Measurements from ENCODE around the gene REEP6. TPM values are rescaled to one million over a fixed set of nuclear protein-coding genes. Genes with fewer than 3 reads are reported as not detected.

Gene REEP6
- total RNA-seq, 1 donor from 2014 or later, result 21.5 TPM

- no peak for TF ChIP-seq CTCF (IDR thresholded peaks at IDR 0.05; ENCODE audit: partially characterized antibody, unreplicated experiment)
- Mint-ChIP-seq H3K9me3 (ENCODE audit: unreplicated experiment) (peaks cover 13% of the 10 kb centered on the region), H3K27me3 (ENCODE audit: unreplicated experiment) (peaks cover 13% of the 10 kb centered on the region), H3K27ac (ENCODE audit: unreplicated experiment) (no peak overlapping the region), H3K4me1 (ENCODE audit: low read depth, unreplicated experiment) (no peaks in the 10 kb centered on the region), H3K36me3 (ENCODE audit: unreplicated experiment) (no peaks in the 10 kb centered on the region), H3K4me3 (ENCODE audit: unreplicated experiment) (peak overlapping the region; percentile 25)
- DNase-seq, result no peak
These were observed 18.8 kb downstream of the REEP6 start for GRCh38 chr19:1509602-1510441.

- H3K27me3 Mint-ChIP-seq (ENCODE audit: unreplicated experiment), result peaks cover 9% of the 10 kb centered on the region
These were observed 19.4 kb downstream of the REEP6 start for GRCh38 chr19:1510442-1510806.

GRCh38 chr19:1510807-1511206, 19.8 kb downstream of the REEP6 start:
- no peaks in the 10 kb centered on the region for H3K36me3 Mint-ChIP-seq (ENCODE audit: unreplicated experiment)
- peaks cover 7% of the 10 kb centered on the region for H3K27me3 Mint-ChIP-seq (ENCODE audit: unreplicated experiment)
- no peaks in the 10 kb centered on the region for H3K4me1 Mint-ChIP-seq (ENCODE audit: low read depth, unreplicated experiment)
- H3K27ac Mint-ChIP-seq (ENCODE audit: unreplicated experiment), result no peak overlapping the region
- DNase-seq, result no peak
- TF ChIP-seq CTCF (IDR thresholded peaks at IDR 0.05; ENCODE audit: partially characterized antibody, unreplicated experiment), result no peak
- peaks cover 9% of the 10 kb centered on the region for H3K9me3 Mint-ChIP-seq (ENCODE audit: unreplicated experiment)
- H3K4me3 Mint-ChIP-seq (ENCODE audit: unreplicated experiment), result no peak overlapping the region

More at GRCh38 chr19:1510442-1510806, 19.4 kb downstream of the REEP6 start:
- Mint-ChIP-seq H3K9me3 (ENCODE audit: unreplicated experiment) (peaks cover 9% of the 10 kb centered on the region), H3K36me3 (ENCODE audit: unreplicated experiment) (no peaks in the 10 kb centered on the region), H3K27ac (ENCODE audit: unreplicated experiment) (no peak overlapping the region), H3K4me3 (ENCODE audit: unreplicated experiment) (no peak overlapping the region), H3K4me1 (ENCODE audit: low read depth, unreplicated experiment) (no peaks in the 10 kb centered on the region)
- TF ChIP-seq CTCF (IDR thresholded peaks at IDR 0.05; ENCODE audit: partially characterized antibody, unreplicated experiment), result no peak
- DNase-seq, result no peak

GRCh38 chr19:1511318-1512317, 20.6 kb downstream of the REEP6 start:
- no peak overlapping the region for H3K27ac Mint-ChIP-seq (ENCODE audit: unreplicated experiment)
- no peaks in the 10 kb centered on the region for H3K36me3 Mint-ChIP-seq (ENCODE audit: unreplicated experiment)
- H3K4me1 Mint-ChIP-seq (ENCODE audit: low read depth, unreplicated experiment), result no peaks in the 10 kb centered on the region
- H3K4me3 Mint-ChIP-seq (ENCODE audit: unreplicated experiment), result no peak overlapping the region
- DNase-seq, result no peak
- peaks cover 7% of the 10 kb centered on the region for H3K9me3 Mint-ChIP-seq (ENCODE audit: unreplicated experiment)
- no peak for TF ChIP-seq CTCF (IDR thresholded peaks at IDR 0.05; ENCODE audit: partially characterized antibody, unreplicated experiment)
- peaks cover 7% of the 10 kb centered on the region for H3K27me3 Mint-ChIP-seq (ENCODE audit: unreplicated experiment)

Measured in glutamatergic neuron (in vitro differentiated cells).